NB4 (cell line): ENCODE data around the gene ARHGDIG.

Experiments
- CTCF ChIP-seq: IDR thresholded peaks from one replicate; pipeline ENCODE4 v1.5.1; 2012; ENCODE audit warnings: low read depth, low read length
- MAX ChIP-seq: IDR thresholded peaks from 2 replicates; pipeline ENCODE4 v1.6.1; 2011; ENCODE audit warnings: low read depth, low read length
- POLR2A ChIP-seq: IDR thresholded peaks from 2 replicates; pipeline ENCODE4 v1.6.1; 2011; ENCODE audit warnings: mild to moderate bottlenecking; ENCODE audit not compliant: insufficient read length; ENCODE audit errors: extremely low read depth

- TF ChIP-seq CTCF (no peak), POLR2A (no peak), MAX (no peak)
Measured at GRCh38 chr16:293043-293775, 12.8 kb downstream of the ARHGDIG start.
